Prostate gland (tissue), 2 donors: Measurements from ENCODE around the gene RHEB. TPM values are rescaled to one million over a fixed set of nuclear protein-coding genes. Genes with fewer than 3 reads are reported as not detected.

Experiments
- DNase-seq: peaks from one replicate; pipeline ENCODE4 v3.0.0-alpha.2; 2019; ENCODE audit warnings: low spot score
- H3K27ac ChIP-seq, 2 donors: fragments of 200-600 bp; sonication (generic); 2 replicates each; pipeline ENCODE4 v1.5.1; 2017 to 2019
- H3K27me3 ChIP-seq: fragments of 200-600 bp; sonication (generic); replicated peaks from 2 replicates; pipeline ENCODE4 v1.5.1; 2019; ENCODE audit not compliant: insufficient read depth
- H3K36me3 ChIP-seq, 2 donors: fragments of 200-600 bp; sonication (generic); 1 replicate in 1 of 2; 2 replicates in 1 of 2; pipeline versions ENCODE4 v1.5.1 to v1.8.1; 2017 to 2019
- H3K4me1 ChIP-seq: fragments of 200-600 bp; sonication (generic); replicated peaks from 2 replicates; pipeline ENCODE4 v1.5.1; 2019
- H3K4me3 ChIP-seq, 2 donors: fragments of 200-600 bp; sonication (generic); 2 replicates each; pipeline ENCODE4 v1.5.1; 2017 to 2019
- H3K9me3 ChIP-seq: fragments of 200-600 bp; sonication (generic); 2 replicates; pipeline ENCODE4 v1.5.1; 2017
- CTCF ChIP-seq, 4 experiments: fragments of 200-600 bp in 2 of 4; fragments of 450-650 bp in 2 of 4; sonication (generic) in 2 of 4; IDR thresholded peaks; 1 replicate in 3 of 4; 2 replicates in 1 of 4; pipeline ENCODE4 v1.5.1; 2016 to 2019; ENCODE audit warnings: antibody characterized with exemption in 4 of 4, mild to moderate bottlenecking in 2 of 4, moderate library complexity in 2 of 4
- POLR2A ChIP-seq: fragments of 450-650 bp; IDR thresholded peaks from one replicate; pipeline ENCODE4 v1.6.1; 2016; ENCODE audit warnings: antibody characterized with exemption, mild to moderate bottlenecking
- POLR2AphosphoS5 ChIP-seq: sonication (generic); formaldehyde crosslinking; IDR thresholded peaks from one replicate; pipeline ENCODE4 v1.6.1; 2017; ENCODE audit warnings: antibody characterized with exemption
- WGBS: methylation state at CpG from one replicate; pipeline ENCODE4 v1.1.5; 2018; 5-methylcytosine and 5-hydroxymethylcytosine counted together
- intact Hi-C: fragments of 100-400 bp; cut with DNase I; formaldehyde crosslinking; loops from one replicate; pipeline ENCODE4 v1.14.2; 2022
- total RNA-seq, 2 donors: library from RNA; depleted of rRNA; stranded (reverse); fragments of >200 nt; gene quantifications; one replicate each; pipeline ENCODE4 v1.1.0, GENCODE V29; 2016

Gene RHEB
- total RNA-seq, 2 donors from 2014 or later: 59.3 to 63.1 TPM

GRCh38 chr7:151449990-151450389 is 69.7 kb downstream of the RHEB start:
- 91% methylated on average over 9 of the region's 9 CpGs for WGBS
- H3K4me1 ChIP-seq: no peaks in the 10 kb centered on the region
- H3K27ac ChIP-seq: no peak overlapping the region
- no peak overlapping the region for H3K4me3 ChIP-seq
- no peaks in the 10 kb centered on the region for H3K36me3 ChIP-seq
- H3K9me3 ChIP-seq: no peaks in the 10 kb centered on the region
- intact Hi-C loops: no loop called here
- DNase-seq: no peak
- TF ChIP-seq CTCF (IDR thresholded peaks at IDR 0.05): no peak
- no peak for TF ChIP-seq POLR2A
- no peak for TF ChIP-seq POLR2AphosphoS5
- H3K27me3 ChIP-seq: no peaks in the 10 kb centered on the region

- Histone ChIP-seq H3K4me1 (no peaks in the 10 kb centered on the region), H3K27ac (peak overlapping the region in 1 of 2 donors; percentile 17), H3K9me3 (no peaks in the 10 kb centered on the region), H3K27me3 (no peaks in the 10 kb centered on the region), H3K36me3 (no peaks in the 10 kb centered on the region), H3K4me3 (peak overlapping the region; percentile 27 to 41)
- WGBS: 16% methylated on average over 55 of the region's 61 CpGs
- intact Hi-C loops: loop anchor here (1.0 kb wide), 1 partner anchor 80 kb away; no protein-coding TSS in a partner anchor
- DNase-seq: peak; percentile 56
- TF ChIP-seq POLR2A (no peak), CTCF (IDR thresholded peaks at IDR 0.05) (peak; percentile 60 to 83 (median 73)), POLR2AphosphoS5 (peak; percentile 10)
These were observed 71.1 kb downstream of the RHEB start for GRCh38 chr7:151448261-151449252.

GRCh38 chr7:151447901-151448260 is 71.8 kb downstream of the RHEB start:
- Histone ChIP-seq H3K4me1 (no peaks in the 10 kb centered on the region), H3K27me3 (no peaks in the 10 kb centered on the region), H3K36me3 (no peaks in the 10 kb centered on the region), H3K9me3 (no peaks in the 10 kb centered on the region), H3K27ac (no peak overlapping the region), H3K4me3 (peak overlapping the region; percentile 27 to 41)
- intact Hi-C loops: loop anchor here (1.0 kb wide), 1 partner anchor 80 kb away; no protein-coding TSS in a partner anchor
- no peak for DNase-seq
- TF ChIP-seq POLR2AphosphoS5: no peak
- no peak for TF ChIP-seq CTCF (IDR thresholded peaks at IDR 0.05)
- no peak for TF ChIP-seq POLR2A
- 90% methylated on average over 26 of the region's 26 CpGs for WGBS

- Histone ChIP-seq H3K27ac (no peak overlapping the region), H3K4me3 (no peak overlapping the region), H3K36me3 (no peaks in the 10 kb centered on the region), H3K4me1 (no peaks in the 10 kb centered on the region), H3K9me3 (no peaks in the 10 kb centered on the region), H3K27me3 (no peaks in the 10 kb centered on the region)
- intact Hi-C loops: no loop called here
- no peak for TF ChIP-seq CTCF (IDR thresholded peaks at IDR 0.05)
- 97% methylated on average over 18 of the region's 18 CpGs for WGBS
- DNase-seq: no peak
These were observed 72.4 kb downstream of the RHEB start for GRCh38 chr7:151447312-151447711.

GRCh38 chr7:151446412-151446811 is 73.3 kb downstream of the RHEB start:
- Histone ChIP-seq H3K4me3 (no peak overlapping the region), H3K27me3 (no peaks in the 10 kb centered on the region), H3K27ac (no peak overlapping the region), H3K9me3 (no peaks in the 10 kb centered on the region), H3K36me3 (no peaks in the 10 kb centered on the region), H3K4me1 (no peaks in the 10 kb centered on the region)
- no peak for DNase-seq
- TF ChIP-seq POLR2A (no peak), POLR2AphosphoS5 (no peak), CTCF (IDR thresholded peaks at IDR 0.05) (no peak)
- intact Hi-C loops: no loop called here
- 83% methylated on average over 2 of the region's 2 CpGs for WGBS
